HEK293 (cell line): ENCODE data around the gene CTSO.

Source experiments
- REPIN1 ChIP-seq: fragments of 450-650 bp; formaldehyde crosslinking; IDR thresholded peaks from 2 replicates; pipeline ENCODE4 v1.5.1; 2017; ENCODE audit warnings: missing biosample characterization, missing genetic modification characterization, low read depth
- SP2 ChIP-seq: fragments of 450-650 bp; formaldehyde crosslinking; IDR thresholded peaks from 2 replicates; pipeline ENCODE4 v1.5.1; 2016; ENCODE audit warnings: missing biosample characterization, missing genetic modification characterization
- YY2 ChIP-seq: fragments of 450-650 bp; formaldehyde crosslinking; IDR thresholded peaks from 2 replicates; pipeline ENCODE4 v1.5.1; 2016; ENCODE audit warnings: missing biosample characterization, missing genetic modification characterization

- no peak for TF ChIP-seq REPIN1 (tag by site-specific recombination)
- TF ChIP-seq SP2 (tag by site-specific recombination), result no peak
- TF ChIP-seq YY2 (tag by site-specific recombination), result no peak
Observed at GRCh38 chr4:155907556-155907955, 46.1 kb downstream of the CTSO start.
